Stomach (tissue), 4 donors: ENCODE measurements around the gene CDH1.

Experiments used
- CTCF ChIP-seq, 7 experiments: fragments of 450-650 bp in 4 of 7; fragments of 200-600 bp in 3 of 7; sonication (generic) in 3 of 7; IDR thresholded peaks; one replicate each; pipeline ENCODE4 v1.5.1; 2016 to 2019; ENCODE audit warnings: antibody characterized with exemption in 7 of 7, control low read depth in 2 of 7, mild to moderate bottlenecking in 1 of 7
- EP300 ChIP-seq: sonication (generic); formaldehyde crosslinking; IDR thresholded peaks from one replicate; pipeline ENCODE4 v1.6.1; 2017; ENCODE audit warnings: antibody characterized with exemption
- POLR2A ChIP-seq, 4 donors: fragments of 450-650 bp; IDR thresholded peaks; one replicate each; pipeline ENCODE4 v1.6.1; 2016; ENCODE audit warnings: antibody characterized with exemption in 4 of 4, control low read depth in 2 of 4, mild to moderate bottlenecking in 1 of 4, moderate library complexity in 1 of 4
- POLR2AphosphoS5 ChIP-seq, 3 donors: sonication (generic); formaldehyde crosslinking; IDR thresholded peaks; one replicate each; pipeline ENCODE4 v1.6.1; 2016; ENCODE audit warnings: antibody characterized with exemption in 3 of 3

- no peak for TF ChIP-seq CTCF (IDR thresholded peaks at IDR 0.05)
- TF ChIP-seq EP300 = no peak
- no peak for TF ChIP-seq POLR2A (IDR thresholded peaks at IDR 0.05)
- TF ChIP-seq POLR2AphosphoS5 (IDR thresholded peaks at IDR 0.05) = no peak
Measured at GRCh38 chr16:68869492-68870088, 132.5 kb downstream of the CDH1 start.
